Measurements from ENCODE around the gene ABCA12.

DNA sequence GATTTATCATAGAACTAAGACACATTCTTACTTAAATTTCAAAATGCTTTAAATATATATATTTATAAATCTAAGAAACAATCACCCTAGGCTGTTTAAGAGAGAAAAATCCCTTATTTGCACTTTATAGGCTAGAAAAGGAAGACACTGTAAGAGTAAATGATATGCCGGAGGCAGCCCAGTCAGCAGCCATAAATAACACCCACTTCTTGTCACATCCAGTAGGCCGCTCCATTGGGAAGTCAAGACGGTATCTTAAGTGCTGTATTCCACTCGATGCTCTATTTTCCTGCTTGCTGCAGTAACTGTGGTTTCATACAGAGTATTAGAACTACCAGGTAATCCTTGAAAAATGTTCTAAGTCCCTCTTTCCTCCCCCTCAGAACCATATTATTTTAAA lies 57.9 kb downstream of the ABCA12 start:
- TF ChIP-seq POLR2A (IDR thresholded peaks at IDR 0.05; ENCODE audit: low read length) (no peak), HOXA7 (CRISPR knock-in tag; IDR thresholded peaks at IDR 0.05) (no peak)
- TF ChIP-seq, protein P1, sequence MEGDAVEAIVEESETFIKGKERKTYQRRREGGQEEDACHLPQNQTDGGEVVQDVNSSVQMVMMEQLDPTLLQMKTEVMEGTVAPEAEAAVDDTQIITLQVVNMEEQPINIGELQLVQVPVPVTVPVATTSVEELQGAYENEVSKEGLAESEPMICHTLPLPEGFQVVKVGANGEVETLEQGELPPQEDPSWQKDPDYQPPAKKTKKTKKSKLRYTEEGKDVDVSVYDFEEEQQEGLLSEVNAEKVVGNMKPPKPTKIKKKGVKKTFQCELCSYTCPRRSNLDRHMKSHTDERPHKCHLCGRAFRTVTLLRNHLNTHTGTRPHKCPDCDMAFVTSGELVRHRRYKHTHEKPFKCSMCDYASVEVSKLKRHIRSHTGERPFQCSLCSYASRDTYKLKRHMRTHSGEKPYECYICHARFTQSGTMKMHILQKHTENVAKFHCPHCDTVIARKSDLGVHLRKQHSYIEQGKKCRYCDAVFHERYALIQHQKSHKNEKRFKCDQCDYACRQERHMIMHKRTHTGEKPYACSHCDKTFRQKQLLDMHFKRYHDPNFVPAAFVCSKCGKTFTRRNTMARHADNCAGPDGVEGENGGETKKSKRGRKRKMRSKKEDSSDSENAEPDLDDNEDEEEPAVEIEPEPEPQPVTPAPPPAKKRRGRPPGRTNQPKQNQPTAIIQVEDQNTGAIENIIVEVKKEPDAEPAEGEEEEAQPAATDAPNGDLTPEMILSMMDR (IDR thresholded peaks at IDR 0.05) = no peak
- TF ChIP-seq, protein P2, sequence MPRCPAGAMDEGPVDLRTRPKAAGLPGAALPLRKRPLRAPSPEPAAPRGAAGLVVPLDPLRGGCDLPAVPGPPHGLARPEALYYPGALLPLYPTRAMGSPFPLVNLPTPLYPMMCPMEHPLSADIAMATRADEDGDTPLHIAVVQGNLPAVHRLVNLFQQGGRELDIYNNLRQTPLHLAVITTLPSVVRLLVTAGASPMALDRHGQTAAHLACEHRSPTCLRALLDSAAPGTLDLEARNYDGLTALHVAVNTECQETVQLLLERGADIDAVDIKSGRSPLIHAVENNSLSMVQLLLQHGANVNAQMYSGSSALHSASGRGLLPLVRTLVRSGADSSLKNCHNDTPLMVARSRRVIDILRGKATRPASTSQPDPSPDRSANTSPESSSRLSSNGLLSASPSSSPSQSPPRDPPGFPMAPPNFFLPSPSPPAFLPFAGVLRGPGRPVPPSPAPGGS (IDR thresholded peaks at IDR 0.05) = no peak
- TF ChIP-seq, protein P3, sequence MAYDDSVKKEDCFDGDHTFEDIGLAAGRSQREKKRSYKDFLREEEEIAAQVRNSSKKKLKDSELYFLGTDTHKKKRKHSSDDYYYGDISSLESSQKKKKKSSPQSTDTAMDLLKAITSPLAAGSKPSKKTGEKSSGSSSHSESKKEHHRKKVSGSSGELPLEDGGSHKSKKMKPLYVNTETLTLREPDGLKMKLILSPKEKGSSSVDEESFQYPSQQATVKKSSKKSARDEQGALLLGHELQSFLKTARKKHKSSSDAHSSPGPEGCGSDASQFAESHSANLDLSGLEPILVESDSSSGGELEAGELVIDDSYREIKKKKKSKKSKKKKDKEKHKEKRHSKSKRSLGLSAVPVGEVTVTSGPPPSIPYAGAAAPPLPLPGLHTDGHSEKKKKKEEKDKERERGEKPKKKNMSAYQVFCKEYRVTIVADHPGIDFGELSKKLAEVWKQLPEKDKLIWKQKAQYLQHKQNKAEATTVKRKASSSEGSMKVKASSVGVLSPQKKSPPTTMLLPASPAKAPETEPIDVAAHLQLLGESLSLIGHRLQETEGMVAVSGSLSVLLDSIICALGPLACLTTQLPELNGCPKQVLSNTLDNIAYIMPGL (CRISPR knock-in tag; IDR thresholded peaks at IDR 0.05; ENCODE audit: borderline replicate concordance) = no peak
